SU-DHL-6 (cell line): Measurements from ENCODE around the gene SMC6.

Source experiments
- H2AFZ ChIP-seq: fragments of 200-600 bp; sonication (generic); 2 replicates; pipeline ENCODE4 v1.6.1; 2014; ENCODE audit warnings: low read depth, mild to moderate bottlenecking, moderate library complexity, mixed read lengths, antibody characterized with exemption, low read length; ENCODE audit not compliant: severe bottlenecking
- H3F3A ChIP-seq: fragments of 200-600 bp; shearing (Covaris generic); 2 replicates; pipeline ENCODE4 v1.6.0; 2016; ENCODE audit warnings: antibody characterized with exemption, mild to moderate bottlenecking; ENCODE audit not compliant: insufficient read depth
- H3K27ac ChIP-seq: fragments of 200-600 bp; sonication (generic); 2 replicates; pipeline ENCODE4 v1.5.1; 2016; ENCODE audit warnings: low read depth, mild to moderate bottlenecking, low read length, moderate library complexity, mixed read lengths
- H3K27me3 ChIP-seq: fragments of 200-600 bp; sonication (generic), shearing (Covaris generic); 2 replicates; pipeline ENCODE4 v1.6.0; 2014; ENCODE audit warnings: mild to moderate bottlenecking, low read length
- H3K36me3 ChIP-seq: fragments of 200-600 bp; sonication (generic); 2 replicates; pipeline ENCODE4 v1.6.1; 2014; ENCODE audit warnings: mild to moderate bottlenecking, low read length, mixed read lengths
- H3K4me2 ChIP-seq: fragments of 300-600, 200-600 bp; shearing (Covaris generic), sonication (generic); 2 replicates; pipeline ENCODE4 v1.6.0; 2014; ENCODE audit warnings: low read length, low read depth, mild to moderate bottlenecking; ENCODE audit not compliant: poor library complexity, severe bottlenecking
- H3K4me3 ChIP-seq: fragments of 200-600 bp; sonication (generic); 2 replicates; pipeline ENCODE4 v1.5.1; 2014; ENCODE audit warnings: antibody characterized with exemption, low read length, mild to moderate bottlenecking, mixed read lengths; ENCODE audit not compliant: insufficient read depth, poor library complexity, severe bottlenecking
- H3K79me2 ChIP-seq: fragments of 200-600 bp; sonication (generic); 2 replicates; pipeline ENCODE4 v1.6.1; 2014; ENCODE audit warnings: mild to moderate bottlenecking, low read length, moderate library complexity; ENCODE audit not compliant: insufficient read depth
- H3K9ac ChIP-seq: fragments of 200-600 bp; sonication (generic); 2 replicates; pipeline ENCODE4 v1.7.0; 2014; ENCODE audit warnings: mild to moderate bottlenecking, low read length
- H3K9me2 ChIP-seq: fragments of 200-600 bp; sonication (generic); replicated peaks from 2 replicates; pipeline ENCODE4 v1.6.1; 2014; ENCODE audit warnings: low read length; ENCODE audit not compliant: insufficient read depth
- H3K9me3 ChIP-seq: fragments of 200-600 bp; sonication (generic); 2 replicates; pipeline ENCODE4 v1.6.1; 2014; ENCODE audit warnings: low read length, mixed read lengths; ENCODE audit not compliant: insufficient read depth
- H4K20me1 ChIP-seq: fragments of 200-600 bp; sonication (generic); 2 replicates; pipeline ENCODE4 v1.6.1; 2014; ENCODE audit warnings: low read depth, mild to moderate bottlenecking, antibody characterized with exemption, low read length, moderate library complexity, mixed read lengths
- CTCF ChIP-seq: fragments of 200-600 bp; sonication (generic); IDR thresholded peaks from one replicate; pipeline ENCODE4 v1.5.1; 2017; ENCODE audit warnings: antibody characterized with exemption, mild to moderate bottlenecking, low read length, moderate library complexity; ENCODE audit not compliant: insufficient read depth, poor library complexity, severe bottlenecking
- EZH2phosphoT487 ChIP-seq: fragments of 200-600 bp; sonication (generic), shearing (Covaris generic); conservative IDR thresholded peaks from 2 replicates; pipeline ENCODE4 v1.6.1; 2018; ENCODE audit warnings: mild to moderate bottlenecking, antibody characterized with exemption, low read length, moderate library complexity, mixed read lengths

Gene SMC6

GRCh38 chr2:17765398-17765797 lies 11.8 kb upstream of the SMC6 start:
- Histone ChIP-seq H3K9me2 (no peaks in the 10 kb centered on the region), H3K36me3 (peaks cover 71% of the 10 kb centered on the region), H4K20me1 (peaks cover 12% of the 10 kb centered on the region; the same call in 1 of the 2 replicates), H3K79me2 (peaks cover 26% of the 10 kb centered on the region), H3K27me3 (no peaks in the 10 kb centered on the region), H3K4me3 (no peak overlapping the region), H3F3A (peaks cover 18% of the 10 kb centered on the region; the same call in 1 of the 2 replicates), H3K9me3 (no peaks in the 10 kb centered on the region), H2AFZ (no peak overlapping the region), H3K4me2 (no peak overlapping the region), H3K9ac (no peak overlapping the region), H3K27ac (no peak overlapping the region)
- no peak for TF ChIP-seq EZH2phosphoT487
- no peak for TF ChIP-seq CTCF

- Histone ChIP-seq H3K27me3 (no peaks in the 10 kb centered on the region), H3K9me3 (no peaks in the 10 kb centered on the region), H3K36me3 (peaks cover 69% of the 10 kb centered on the region), H3K9ac (no peak overlapping the region), H3F3A (peaks cover 18% of the 10 kb centered on the region; the same call in 1 of the 2 replicates), H3K4me2 (no peak overlapping the region), H3K4me3 (no peak overlapping the region), H4K20me1 (peaks cover 12% of the 10 kb centered on the region; the same call in 1 of the 2 replicates), H3K9me2 (no peaks in the 10 kb centered on the region), H3K79me2 (peaks cover 42% of the 10 kb centered on the region), H2AFZ (no peak overlapping the region), H3K27ac (no peak overlapping the region)
- no peak for TF ChIP-seq CTCF
- TF ChIP-seq EZH2phosphoT487: no peak
Measured at GRCh38 chr2:17763641-17764333, 10.2 kb upstream of the SMC6 start.

DNA sequence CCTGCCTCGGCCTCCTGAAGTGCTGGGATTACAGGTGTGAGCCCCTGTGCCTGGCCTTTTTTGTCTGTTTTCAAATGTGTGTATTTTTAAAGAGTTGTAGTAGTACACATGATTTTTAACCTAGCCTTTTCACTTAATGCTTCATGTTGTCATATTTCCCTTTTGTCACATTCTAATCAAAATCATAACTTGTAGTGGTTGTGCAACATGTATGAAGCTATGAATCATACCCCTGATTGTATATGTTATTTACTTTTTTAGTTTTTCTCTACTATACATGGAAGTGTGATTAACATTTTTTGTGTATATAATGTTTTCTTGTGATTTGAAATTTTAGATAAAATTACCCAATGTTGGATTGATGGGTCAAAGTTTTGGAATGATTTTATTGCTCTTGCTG lies 8.8 kb upstream of the SMC6 start:
- no peaks in the 10 kb centered on the region for H3K9me2 ChIP-seq
- H3K9ac ChIP-seq: no peak overlapping the region
- TF ChIP-seq CTCF (no peak), EZH2phosphoT487 (no peak)
- no peak overlapping the region for H2AFZ ChIP-seq
- H3K36me3 ChIP-seq: peaks cover 60% of the 10 kb centered on the region
- H3F3A ChIP-seq: peaks cover 10% of the 10 kb centered on the region; the same call in 1 of the 2 replicates
- H3K4me2 ChIP-seq: no peak overlapping the region
- no peaks in the 10 kb centered on the region for H3K9me3 ChIP-seq
- no peaks in the 10 kb centered on the region for H3K27me3 ChIP-seq
- H3K27ac ChIP-seq: no peak overlapping the region
- peaks cover 55% of the 10 kb centered on the region for H3K79me2 ChIP-seq
- H4K20me1 ChIP-seq: peaks cover 11% of the 10 kb centered on the region
- H3K4me3 ChIP-seq: no peak overlapping the region
